NCI-H2107 treated with DMSO at 0.1 percent for 48 hours (cell line): ENCODE measurements around the gene SMAP1.

ENCODE experiments used
- DNase-seq: peaks from one replicate; lab custom pipeline; 2025; ENCODE audit not compliant: unreplicated experiment; lab: John Stamatoyannopoulos, UW

Gene SMAP1

DNA sequence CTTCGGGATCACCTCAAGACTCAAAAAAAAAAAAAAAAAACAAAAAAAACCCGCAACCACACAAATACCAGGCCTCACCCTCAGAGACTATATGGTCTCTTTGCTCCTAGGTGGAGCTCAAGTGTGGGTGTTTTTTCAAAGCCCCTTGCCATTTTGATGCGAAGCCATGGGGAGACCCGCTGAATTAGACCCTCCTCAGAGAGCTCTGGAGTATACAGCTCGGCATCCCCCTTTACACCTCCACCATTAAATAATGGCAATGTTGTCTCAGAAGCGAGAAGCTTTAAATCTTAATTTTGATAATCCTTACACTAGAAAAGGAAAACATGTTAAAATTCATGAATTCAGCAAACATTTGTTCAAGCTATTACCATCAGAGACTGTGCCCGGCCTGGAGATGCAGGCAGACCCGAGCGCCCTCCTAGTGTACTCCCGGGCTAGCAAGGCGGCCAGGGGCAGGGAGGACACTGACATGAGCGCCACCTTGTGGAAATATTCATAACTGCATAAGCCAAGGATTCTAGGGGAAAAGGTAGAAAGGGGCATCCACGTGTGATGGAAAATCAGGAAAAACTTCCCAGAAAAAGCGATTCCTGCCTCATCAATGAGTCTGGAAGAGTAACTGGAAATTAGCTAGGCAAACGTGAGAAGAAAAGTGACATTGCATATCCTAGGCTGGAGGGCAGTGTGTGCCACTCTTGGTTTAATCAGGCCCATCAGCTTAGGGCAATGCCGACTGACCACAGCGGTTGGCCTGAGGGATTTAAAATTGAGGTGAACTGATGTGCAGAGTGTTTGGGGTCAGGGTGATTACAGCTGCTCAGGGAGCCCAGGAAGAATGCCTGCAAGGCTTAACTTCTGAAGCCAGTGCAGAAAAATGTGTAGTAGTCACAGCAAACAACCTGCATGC, 216.6 kb downstream of the SMAP1 start:
- DNase-seq, result peak; percentile 49

GRCh38 chr6:70886071-70886470, 218.4 kb downstream of the SMAP1 start:
- DNase-seq, result no peak

DNA sequence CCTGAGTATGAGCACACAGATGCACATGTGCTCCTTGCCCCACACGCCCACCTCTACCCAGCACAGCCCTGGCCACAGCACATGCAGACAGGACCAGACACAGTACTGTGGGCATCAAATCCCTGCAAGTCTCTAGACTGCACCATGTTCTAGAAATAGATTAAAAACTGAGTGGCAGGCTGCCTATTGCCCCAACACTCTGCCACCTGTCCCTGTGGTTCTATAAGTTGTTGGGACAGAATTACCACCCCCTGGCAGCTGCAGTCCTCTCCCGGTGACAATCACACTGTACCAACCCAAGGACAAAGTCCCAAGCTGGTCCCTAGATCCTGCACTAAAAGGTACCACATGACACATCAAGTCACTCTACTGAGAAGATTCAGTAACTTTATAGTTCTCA, 219.0 kb downstream of the SMAP1 start:
- no peak for DNase-seq

DNA sequence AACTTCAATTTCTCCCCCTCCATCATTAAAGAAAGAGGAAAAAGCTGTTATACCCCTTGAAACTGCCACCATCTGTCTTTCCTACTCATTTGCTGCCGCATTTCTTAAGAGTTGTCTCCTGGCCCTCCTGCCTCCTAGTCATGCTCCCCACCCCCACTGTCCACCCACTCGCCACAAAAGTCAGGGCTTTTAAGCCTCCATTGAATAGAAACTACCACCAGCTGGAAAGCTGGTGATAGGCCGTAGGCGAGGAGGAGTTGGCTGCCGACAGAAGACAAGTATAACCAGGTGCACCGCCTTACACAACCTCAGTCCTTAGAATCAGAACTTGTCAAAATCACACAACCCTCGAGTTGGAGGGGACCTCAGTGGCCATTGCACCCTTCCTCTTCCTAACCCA, 221.6 kb downstream of the SMAP1 start:
- no peak for DNase-seq

- no peak for DNase-seq
Measured at GRCh38 chr6:70894001-70894400, 226.3 kb downstream of the SMAP1 start.

DNA sequence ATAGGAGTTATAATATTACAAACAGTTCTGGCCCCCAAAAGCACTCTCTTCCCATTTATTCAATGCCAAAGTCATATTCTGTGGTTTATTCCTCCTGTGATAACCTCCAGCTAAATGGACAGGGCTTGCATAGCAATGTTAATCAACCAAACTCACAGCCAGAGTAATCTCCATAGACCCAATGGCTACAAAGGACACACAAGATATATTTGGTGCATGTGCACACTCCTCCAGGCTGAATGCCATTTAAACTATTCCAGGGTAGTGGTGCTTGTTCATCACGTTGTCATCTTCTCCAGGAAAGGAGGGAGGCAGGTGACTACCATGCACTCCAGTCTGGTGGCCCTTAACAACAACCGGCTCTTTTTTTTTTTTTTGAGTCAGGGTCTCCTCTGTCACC, 232.4 kb downstream of the SMAP1 start:
- DNase-seq, result no peak

GRCh38 chr6:70901324-70901723, 233.6 kb downstream of the SMAP1 start:
- DNase-seq, result no peak

- no peak for DNase-seq
Measured at GRCh38 chr6:70903665-70904452, 236.2 kb downstream of the SMAP1 start.

DNA sequence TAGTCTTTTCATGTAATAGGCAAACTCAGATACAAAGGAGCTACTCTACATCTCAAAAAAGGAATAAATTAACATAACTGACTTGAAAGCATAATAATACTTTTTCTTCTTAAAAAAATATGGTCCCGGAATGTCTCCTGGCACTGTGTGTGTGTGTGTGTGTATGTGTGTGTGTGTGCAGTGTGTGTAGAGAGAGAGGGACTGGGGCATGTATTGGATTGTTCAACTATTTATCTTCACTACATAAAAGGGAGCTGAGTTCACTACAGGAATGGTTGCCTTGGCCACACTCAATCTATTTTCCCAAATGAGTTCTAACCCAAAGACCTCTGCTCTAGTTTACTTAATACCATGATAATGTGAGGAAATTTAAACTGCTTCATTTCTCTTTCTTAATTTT, 238.1 kb downstream of the SMAP1 start:
- no peak for DNase-seq
